HepG2 (cell line): ENCODE results near the gene MSANTD1. TPM values are rescaled to one million over a fixed set of nuclear protein-coding genes. Genes with fewer than 3 reads are reported as not detected.

ENCODE experiments used
- ATAC-seq: fragments of 200-7000 bp; cut with Tn5 transposase; 3 replicates; pipeline ENCODE4 v1.9.1; 2020; ENCODE audit warnings: mild to moderate bottlenecking, moderate library complexity
- BruUV-seq: library from RNA; stranded (reverse); fragments of 400-500 nt; replicated peaks from 2 replicates; lab custom pipeline; 2021; lab: Mats Ljungman, UMichigan
- CTCF ChIA-PET: fragments of 300-600 bp; formaldehyde crosslinking; extraction: SDS; loops from one replicate; lab custom pipeline; 2021; ENCODE audit warnings: low total read pairs, inconsistent platforms, low intra/inter-chr PET ratio; lab: Yijun Ruan, JAX
- POLR2A ChIA-PET: fragments of 350-600 bp; sonication (Branson Sonifier 250); formaldehyde crosslinking; loops from one replicate; lab custom pipeline; 2020; ENCODE audit warnings: antibody characterized with exemption, inconsistent platforms; lab: Yijun Ruan, JAX
- DNase-seq: peaks from one replicate; pipeline ENCODE4 v3.0.0-alpha.2; 2015; ENCODE audit warnings: low spot score
- FAIRE-seq: peaks from 3 replicates; lab custom pipeline; 2011; peaks lifted over from hg19 to GRCh38; lab: Jason Lieb, UNC
- H2AFZ ChIP-seq: one replicate; pipeline ENCODE4 v1.6.1; 2011; ENCODE audit warnings: low read length, inconsistent platforms
- H3K27ac ChIP-seq: fragments of 300-600 bp; 3 replicates; pipeline ENCODE4 v1.8.0; 2011; ENCODE audit warnings: mixed run types, mild to moderate bottlenecking, mixed read lengths, low read length, inconsistent platforms; ENCODE audit not compliant: insufficient read depth; ENCODE audit errors: extremely low read length
- H3K27me3 ChIP-seq, 2 experiments: fragments of 200-600 bp in 1 of 2; 2 replicates in 1 of 2; 3 replicates in 1 of 2; pipeline versions ENCODE4 v1.6.0 to v1.8.0; 2011; ENCODE audit warnings: low read length in 2 of 2, mild to moderate bottlenecking in 2 of 2, moderate library complexity in 2 of 2, inconsistent platforms in 1 of 2; ENCODE audit not compliant: insufficient read depth in 2 of 2, control insufficient read depth in 1 of 2
- H3K36me3 ChIP-seq, 2 experiments: fragments of 200-600 bp in 1 of 2; replicated peaks in 1 of 2; 2 replicates in 1 of 2; 3 replicates in 1 of 2; pipeline versions ENCODE4 v1.5.1 to v1.8.0; 2011; ENCODE audit warnings: low read length in 2 of 2, inconsistent platforms in 1 of 2; ENCODE audit not compliant: insufficient read depth in 2 of 2, control insufficient read depth in 1 of 2
- H3K4me1 ChIP-seq: 2 replicates; pipeline ENCODE4 v1.5.1; 2012; ENCODE audit warnings: low read length, inconsistent platforms; ENCODE audit not compliant: insufficient read depth
- H3K4me2 ChIP-seq: 2 replicates; pipeline ENCODE4 v1.6.0; 2011; ENCODE audit warnings: low read depth, low read length, inconsistent platforms
- H3K4me3 ChIP-seq, 3 experiments: fragments of 200-600 bp in 1 of 3; sonication (generic), shearing (Covaris generic) in 1 of 3; replicated peaks in 1 of 3; 2 replicates each; pipeline ENCODE4 v1.5.1; 2011 to 2016; ENCODE audit warnings: low read length in 3 of 3, inconsistent platforms in 2 of 3, low read depth in 2 of 3, mild to moderate bottlenecking in 2 of 3, control low read depth in 1 of 3, mixed read lengths in 1 of 3; ENCODE audit not compliant: insufficient read depth in 1 of 3
- H3K79me2 ChIP-seq: one replicate; pipeline ENCODE4 v1.6.1; 2011; ENCODE audit warnings: low read length, inconsistent platforms; ENCODE audit not compliant: insufficient read depth
- H3K9ac ChIP-seq: 2 replicates; pipeline ENCODE4 v1.6.0; 2011; ENCODE audit warnings: mild to moderate bottlenecking, low read depth, low read length, inconsistent platforms; ENCODE audit not compliant: insufficient read depth
- H3K9me3 ChIP-seq: 2 replicates; pipeline ENCODE4 v1.5.1; 2012; ENCODE audit warnings: mild to moderate bottlenecking, low read length
- H4K20me1 ChIP-seq: 2 replicates; pipeline ENCODE4 v1.6.0; 2011; ENCODE audit warnings: inconsistent platforms, mild to moderate bottlenecking, low read length, moderate library complexity; ENCODE audit not compliant: insufficient read depth
- CENPX ChIP-seq: sonication (generic); formaldehyde crosslinking; IDR thresholded peaks from 2 replicates; pipeline ENCODE4 v1.9.0; 2021; ENCODE audit warnings: mild to moderate bottlenecking, missing genetic modification reagents, moderate library complexity
- GFI1 ChIP-seq: sonication (generic); formaldehyde crosslinking; IDR thresholded peaks from 2 replicates; pipeline ENCODE4 v1.5.0; 2020; ENCODE audit warnings: missing genetic modification reagents, mild to moderate bottlenecking, borderline replicate concordance
- ONECUT2 ChIP-seq: sonication (generic); formaldehyde crosslinking; IDR thresholded peaks from 2 replicates; pipeline ENCODE4 v1.4.0; 2020; ENCODE audit warnings: missing genetic modification reagents
- PHF21A ChIP-seq: sonication (generic); formaldehyde crosslinking; IDR thresholded peaks from 2 replicates; pipeline ENCODE4 v1.5.0; 2020; ENCODE audit warnings: mild to moderate bottlenecking, missing genetic modification reagents
- PRDM10 ChIP-seq: sonication (generic); formaldehyde crosslinking; IDR thresholded peaks from 2 replicates; pipeline ENCODE4 v1.4.0; 2020; ENCODE audit warnings: low read depth, missing genetic modification reagents
- THYN1 ChIP-seq: sonication (generic); formaldehyde crosslinking; IDR thresholded peaks from 2 replicates; pipeline ENCODE4 v1.8.1; 2023; ENCODE audit warnings: low read depth, mild to moderate bottlenecking, moderate library complexity, missing genetic modification reagents, borderline replicate concordance
- ZNF101 ChIP-seq: sonication (generic); formaldehyde crosslinking; IDR thresholded peaks from 2 replicates; pipeline ENCODE4 v1.4.0; 2020; ENCODE audit warnings: mild to moderate bottlenecking, low read depth, missing genetic modification reagents, borderline replicate concordance
- ZNF264 ChIP-seq: sonication (generic); formaldehyde crosslinking; IDR thresholded peaks from 2 replicates; pipeline ENCODE4 v1.4.0; 2020; ENCODE audit warnings: missing genetic modification reagents
- ZNF510 ChIP-seq: sonication (generic); formaldehyde crosslinking; IDR thresholded peaks from 2 replicates; pipeline ENCODE4 v1.4.0; 2020; ENCODE audit warnings: low read depth, mild to moderate bottlenecking, missing genetic modification reagents
- ZNF775 ChIP-seq: sonication (generic); formaldehyde crosslinking; IDR thresholded peaks from 2 replicates; pipeline ENCODE4 v1.4.0; 2020; ENCODE audit warnings: missing genetic modification reagents, mild to moderate bottlenecking, moderate library complexity, borderline replicate concordance
- WGBS: methylation state at CpG from one replicate; pipeline ENCODE4 v1.1.6; 2017; ENCODE audit warnings: low lambda C conversion rate; 5-methylcytosine and 5-hydroxymethylcytosine counted together
- in situ Hi-C: cut with HindIII; loops from 2 replicates; pipeline ENCODE4 v1.10.0; 2017; ENCODE audit warnings: low pct_unique_long_range_greater_than_20kb; ENCODE audit not compliant: extremely low pct_ligation_motif_present
- intact Hi-C: fragments of 100-400 bp; cut with micrococcal nuclease; formaldehyde crosslinking; loops from one replicate; pipeline ENCODE4 v1.10.0; 2022; ENCODE audit not compliant: unreplicated experiment
- polyA plus RNA-seq, 8 experiments: library from polyadenylated mRNA; depleted of rRNA in 3 of 8; stranded (reverse) in 7 of 8; unstranded in 1 of 8; fragments of >200 nt; fragmentation: Illumina TruSeq in 4 of 8; extraction: Trizol in 4 of 8; gene quantifications; 2 replicates each; pipeline versions ENCODE4 v1.2.1 to v1.2.3, GENCODE V29; 2011 to 2016; ENCODE audit warnings: low read depth in 4 of 8, missing spikeins in 1 of 8, mixed read lengths in 1 of 8; ENCODE audit not compliant: insufficient read depth in 1 of 8
- total RNA-seq, 5 experiments: library from RNA; depleted of rRNA; stranded (reverse); fragments of >200 nt; fragmentation: Illumina TruSeq; extraction: Trizol; gene quantifications; 2 replicates each; pipeline ENCODE4 v1.2.3, GENCODE V29; 2016; ENCODE audit warnings: low read depth in 1 of 5
- TF ChIP-seq, protein P1 (sequence below): sonication (generic); formaldehyde crosslinking; IDR thresholded peaks from 2 replicates; pipeline ENCODE4 v1.8.0; 2022; ENCODE audit warnings: mild to moderate bottlenecking, missing genetic modification reagents

The MSANTD1 gene
- total and polyA plus RNA-seq, 2 of the 13 experiments (the other 11 are each of a cell fraction or from before 2014, with no cell fraction given), result 0.22 to 0.40 TPM

GRCh38 chr4:3290476-3290875 is 41.5 kb downstream of the MSANTD1 start (continued):
- TF ChIP-seq PRDM10 (CRISPR knock-in tag), result no peak
- TF ChIP-seq, all 625 proteins: peak for 0

GRCh38 chr4:3290889-3291321 is 41.9 kb downstream of the MSANTD1 start:
- 92% methylated on average over 8 of the region's 9 CpGs for WGBS
- Histone ChIP-seq H3K27ac (no peak overlapping the region), H3K27me3 (no peaks in the 10 kb centered on the region), H2AFZ (no peak overlapping the region), H3K79me2 (peaks cover 33% of the 10 kb centered on the region), H3K4me1 (peaks cover 67% of the 10 kb centered on the region), H3K9me3 (no peaks in the 10 kb centered on the region), H3K4me2 (peak overlapping the region; percentile 99), H4K20me1 (no peaks in the 10 kb centered on the region), H3K36me3 (no peaks in the 10 kb centered on the region), H3K9ac (no peak overlapping the region), H3K4me3 (peak overlapping the region in 1 of 3 experiments; percentile 88; a peak in 1 of 6 replicates)
- BruUV-seq, result no TSS peak
- ChIA-PET CTCF (no interaction called here), POLR2A (interaction anchor here (0.5 kb wide), 1 partner anchor 36 kb away, joined by 3 read pairs; no protein-coding TSS in a partner anchor)
- FAIRE-seq, result no peak
- intact Hi-C loops (loop anchor here (5.0 kb wide), 1 partner anchor 151 kb away; the partner anchor contains the start of gene HGFAC), in situ Hi-C loops (no loop called here)
- no peak for DNase-seq
- TF ChIP-seq THYN1 (no peak), CENPX (no peak), PHF21A (CRISPR knock-in tag) (no peak), ZNF775 (no peak), GFI1 (CRISPR knock-in tag) (no peak), ZNF510 (CRISPR knock-in tag) (no peak), ZNF264 (CRISPR knock-in tag) (no peak), ZNF101 (CRISPR knock-in tag) (no peak), ONECUT2 (no peak)
- TF ChIP-seq, protein P1, sequence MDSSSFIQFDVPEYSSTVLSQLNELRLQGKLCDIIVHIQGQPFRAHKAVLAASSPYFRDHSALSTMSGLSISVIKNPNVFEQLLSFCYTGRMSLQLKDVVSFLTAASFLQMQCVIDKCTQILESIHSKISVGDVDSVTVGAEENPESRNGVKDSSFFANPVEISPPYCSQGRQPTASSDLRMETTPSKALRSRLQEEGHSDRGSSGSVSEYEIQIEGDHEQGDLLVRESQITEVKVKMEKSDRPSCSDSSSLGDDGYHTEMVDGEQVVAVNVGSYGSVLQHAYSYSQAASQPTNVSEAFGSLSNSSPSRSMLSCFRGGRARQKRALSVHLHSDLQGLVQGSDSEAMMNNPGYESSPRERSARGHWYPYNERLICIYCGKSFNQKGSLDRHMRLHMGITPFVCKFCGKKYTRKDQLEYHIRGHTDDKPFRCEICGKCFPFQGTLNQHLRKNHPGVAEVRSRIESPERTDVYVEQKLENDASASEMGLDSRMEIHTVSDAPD, result no peak
- no peak for ATAC-seq
